HUDEP-2 (cell line): ENCODE measurements around the gene DCAF7.

Source experiments
- DNase-seq, 76 experiments: peaks; one replicate each; lab custom pipeline; 2025; ENCODE audit not compliant: unreplicated experiment in 76 of 76; lab: John Stamatoyannopoulos, UW

The DCAF7 gene

GRCh38 chr17:63549946-63550816 lies at the start of gene DCAF7:
TSS of gene DCAF7 (plus strand) at chr17:63550477. CDS start at chr17:63550678, 201 bp downstream.
- DNase-seq: peak; percentile 49 to 100 (median 99)

- DNase-seq: no peak
Observed at GRCh38 chr17:63500543-63501390, 49.5 kb upstream of the DCAF7 start.

GRCh38 chr17:63503341-63503705 lies 47.0 kb upstream of the DCAF7 start:
- no peak for DNase-seq

GRCh38 chr17:63504261-63504660 lies 46.0 kb upstream of the DCAF7 start:
- DNase-seq: no peak

- DNase-seq: no peak
Observed at GRCh38 chr17:63505341-63505740, 44.9 kb upstream of the DCAF7 start.

GRCh38 chr17:63506627-63507026 lies 43.6 kb upstream of the DCAF7 start:
- no peak for DNase-seq

- no peak for DNase-seq
Observed at GRCh38 chr17:63511331-63511730, 38.9 kb upstream of the DCAF7 start.

GRCh38 chr17:63512388-63512787 lies 37.9 kb upstream of the DCAF7 start:
- no peak for DNase-seq

- DNase-seq: no peak
Observed at GRCh38 chr17:63512896-63513644, 37.2 kb upstream of the DCAF7 start.

GRCh38 chr17:63514477-63514876 lies 35.8 kb upstream of the DCAF7 start:
- no peak for DNase-seq

GRCh38 chr17:63514974-63515373 lies 35.3 kb upstream of the DCAF7 start:
- no peak for DNase-seq

- no peak for DNase-seq
Observed at GRCh38 chr17:63515426-63515825, 34.9 kb upstream of the DCAF7 start.

GRCh38 chr17:63516910-63517824 lies 33.1 kb upstream of the DCAF7 start:
- DNase-seq: no peak

- no peak for DNase-seq
Observed at GRCh38 chr17:63517825-63518534, 32.3 kb upstream of the DCAF7 start.

GRCh38 chr17:63519116-63519881 lies 31.0 kb upstream of the DCAF7 start:
- no peak for DNase-seq

GRCh38 chr17:63519972-63520882 lies 30.1 kb upstream of the DCAF7 start:
- DNase-seq: no peak

- DNase-seq: no peak
Observed at GRCh38 chr17:63523253-63523855, 26.9 kb upstream of the DCAF7 start, which contains the start of gene KCNH6. TSS of gene KCNH6 (plus strand) at chr17:63523358. CDS start at chr17:63523414, 56 bp downstream.
